Measurements from ENCODE around the gene OSBP2.

GRCh38 chr22:30712094-30712493, 17.4 kb downstream of the OSBP2 start:
- TF ChIP-seq CTCF (IDR thresholded peaks at IDR 0.05) (no peak), POLR2A (IDR thresholded peaks at IDR 0.05) (no peak)
